GM03348 (cell line): ENCODE measurements around the gene XPO4.
A peak's percentile ranks its signal among the peaks of the same experiment; 100 is the strongest.
"Not testable (repeated sequence)": the region's sequence is repeated elsewhere in the genome, so short reads cannot be mapped to it uniquely, and the experiment has no call there.

Experiments used
- DNase-seq: peaks from one replicate; pipeline ENCODE4 v3.0.0; 2012; ENCODE audit warnings: low spot score

The XPO4 gene

GRCh38 chr13:20780317-20780716, 122.2 kb downstream of the XPO4 start:
- DNase-seq: no peak

GRCh38 chr13:20779405-20779804, 123.1 kb downstream of the XPO4 start:
- DNase-seq: no peak

GRCh38 chr13:20778311-20778710, 124.2 kb downstream of the XPO4 start:
- no peak for DNase-seq

- no peak for DNase-seq
Measured at GRCh38 chr13:20776751-20777150, 125.8 kb downstream of the XPO4 start.

GRCh38 chr13:20775961-20776360, 126.6 kb downstream of the XPO4 start:
- DNase-seq: no peak

GRCh38 chr13:20774746-20775145, 127.8 kb downstream of the XPO4 start:
- DNase-seq: no peak

- DNase-seq: peak; percentile 99
Measured at GRCh38 chr13:20773194-20774080, 129.1 kb downstream of the XPO4 start, which contains the start of gene EEF1AKMT1. EEF1AKMT1 (minus strand) TSS chr13:20773961; CDS start chr13:20757598, 16,363 bp downstream.

GRCh38 chr13:20772401-20773131, 130.0 kb downstream of the XPO4 start:
- peak; percentile 5 for DNase-seq

GRCh38 chr13:20769834-20770233, 132.7 kb downstream of the XPO4 start:
- no peak for DNase-seq

GRCh38 chr13:20769091-20769490, 133.5 kb downstream of the XPO4 start:
- DNase-seq: no peak

GRCh38 chr13:20767309-20767943, 135.1 kb downstream of the XPO4 start:
- DNase-seq: no peak

GRCh38 chr13:20760872-20761271, 141.7 kb downstream of the XPO4 start:
- DNase-seq: no peak

GRCh38 chr13:20754009-20754408, 148.5 kb downstream of the XPO4 start:
- no peak for DNase-seq

- DNase-seq: no peak
Measured at GRCh38 chr13:20749377-20749776, 153.2 kb downstream of the XPO4 start.

GRCh38 chr13:20743830-20744404, 158.6 kb downstream of the XPO4 start:
- not testable (repeated sequence) for DNase-seq

- no peak for DNase-seq
Measured at GRCh38 chr13:20740021-20740420, 162.5 kb downstream of the XPO4 start.

- no peak for DNase-seq
Measured at GRCh38 chr13:20738616-20739015, 163.9 kb downstream of the XPO4 start.

GRCh38 chr13:20729633-20730585, 172.6 kb downstream of the XPO4 start:
- no peak for DNase-seq

GRCh38 chr13:20728579-20729311, 173.8 kb downstream of the XPO4 start:
- peak; percentile 34 for DNase-seq

GRCh38 chr13:20727856-20728255, 174.7 kb downstream of the XPO4 start:
- no peak for DNase-seq
